ENCODE measurements around the gene PWP2. TPM values are rescaled to one million over a fixed set of nuclear protein-coding genes. Genes with fewer than 3 reads are reported as not detected.

PWP2 gene
- total RNA-seq, 1 donor from 2014 or later: 22.1 TPM

DNA sequence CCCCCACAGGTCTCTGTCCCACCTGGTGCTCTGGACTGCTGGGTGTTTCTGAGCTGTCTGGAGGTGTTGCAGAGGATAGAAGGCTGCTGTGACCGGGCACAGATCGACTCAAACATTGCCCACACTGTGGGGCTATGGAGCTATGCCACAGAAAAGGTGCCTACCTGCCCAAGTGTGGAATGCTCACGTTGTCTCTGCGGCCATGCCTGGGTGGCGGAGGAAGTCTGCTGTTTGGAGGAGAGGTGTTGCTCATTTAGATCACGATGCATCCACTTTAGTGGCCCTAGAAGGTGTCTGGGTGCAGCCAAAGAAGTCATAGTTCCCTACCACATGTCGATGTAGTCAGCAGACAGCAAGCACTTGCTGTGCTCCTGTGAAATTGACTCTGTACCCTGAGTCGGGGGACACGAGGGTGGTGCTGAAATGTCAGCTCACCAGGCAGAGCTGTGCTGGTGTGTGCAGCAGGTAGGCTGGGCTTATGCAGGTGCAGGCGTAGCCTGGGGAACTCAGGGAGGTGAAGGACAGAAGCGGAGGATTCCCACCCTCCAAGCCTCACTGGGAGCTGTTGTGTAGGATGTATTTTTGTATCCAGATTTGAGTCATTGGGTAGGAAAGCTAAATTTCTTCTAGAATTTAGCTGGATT is 32.8 kb upstream of the PWP2 start:
- TF ChIP-seq CTCF (IDR thresholded peaks at IDR 0.05; ENCODE audit: partially characterized antibody, unreplicated experiment): no peak
- Mint-ChIP-seq H3K9me3 (ENCODE audit: unreplicated experiment) (no peaks in the 10 kb centered on the region), H3K27ac (ENCODE audit: unreplicated experiment) (no peak overlapping the region), H3K27me3 (ENCODE audit: unreplicated experiment) (peaks cover 4% of the 10 kb centered on the region), H3K4me3 (ENCODE audit: unreplicated experiment) (no peak overlapping the region), H3K4me1 (ENCODE audit: low read depth, unreplicated experiment) (no peaks in the 10 kb centered on the region), H3K36me3 (ENCODE audit: unreplicated experiment) (peaks cover 7% of the 10 kb centered on the region)
- DNase-seq: no peak

GRCh38 chr21:44076316-44076715 is 30.9 kb upstream of the PWP2 start:
- Mint-ChIP-seq H3K4me3 (ENCODE audit: unreplicated experiment) (no peak overlapping the region), H3K27me3 (ENCODE audit: unreplicated experiment) (peaks cover 4% of the 10 kb centered on the region), H3K4me1 (ENCODE audit: low read depth, unreplicated experiment) (no peaks in the 10 kb centered on the region), H3K36me3 (ENCODE audit: unreplicated experiment) (peaks cover 7% of the 10 kb centered on the region), H3K27ac (ENCODE audit: unreplicated experiment) (no peak overlapping the region), H3K9me3 (ENCODE audit: unreplicated experiment) (no peaks in the 10 kb centered on the region)
- no peak for DNase-seq
- no peak for TF ChIP-seq CTCF (IDR thresholded peaks at IDR 0.05; ENCODE audit: partially characterized antibody, unreplicated experiment)

- TF ChIP-seq CTCF (IDR thresholded peaks at IDR 0.05; ENCODE audit: partially characterized antibody, unreplicated experiment): no peak
- Mint-ChIP-seq H3K36me3 (ENCODE audit: unreplicated experiment) (peaks cover 7% of the 10 kb centered on the region), H3K27ac (ENCODE audit: unreplicated experiment) (no peak overlapping the region), H3K4me1 (ENCODE audit: low read depth, unreplicated experiment) (no peaks in the 10 kb centered on the region), H3K9me3 (ENCODE audit: unreplicated experiment) (no peaks in the 10 kb centered on the region), H3K4me3 (ENCODE audit: unreplicated experiment) (no peak overlapping the region), H3K27me3 (ENCODE audit: unreplicated experiment) (peaks cover 4% of the 10 kb centered on the region)
- DNase-seq: no peak
Observed at GRCh38 chr21:44078411-44078981, 28.7 kb upstream of the PWP2 start.

DNA sequence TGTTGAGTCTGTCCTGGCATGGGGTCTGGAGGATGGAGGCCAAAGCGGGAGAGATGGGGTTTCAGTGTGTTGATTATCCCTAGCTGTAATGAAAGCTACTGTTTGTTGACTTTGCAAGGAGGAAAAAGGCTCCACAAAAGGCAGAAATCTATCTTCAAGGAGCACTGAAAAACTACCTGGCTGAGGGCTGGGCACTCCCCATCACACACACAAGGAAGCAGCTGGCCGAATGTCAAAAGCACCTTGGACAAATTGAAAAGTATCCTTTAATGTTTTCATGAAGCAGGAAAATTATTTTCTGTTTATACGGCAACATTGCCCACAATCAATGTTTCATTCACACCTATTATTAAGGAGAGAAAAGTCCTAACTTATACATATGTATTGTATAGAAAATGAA is 27.8 kb upstream of the PWP2 start:
- Mint-ChIP-seq H3K27ac (ENCODE audit: unreplicated experiment) (no peak overlapping the region), H3K27me3 (ENCODE audit: unreplicated experiment) (no peaks in the 10 kb centered on the region), H3K36me3 (ENCODE audit: unreplicated experiment) (peaks cover 7% of the 10 kb centered on the region), H3K4me3 (ENCODE audit: unreplicated experiment) (no peak overlapping the region), H3K9me3 (ENCODE audit: unreplicated experiment) (no peaks in the 10 kb centered on the region), H3K4me1 (ENCODE audit: low read depth, unreplicated experiment) (no peaks in the 10 kb centered on the region)
- DNase-seq: no peak
- TF ChIP-seq CTCF (IDR thresholded peaks at IDR 0.05; ENCODE audit: partially characterized antibody, unreplicated experiment): no peak

DNA sequence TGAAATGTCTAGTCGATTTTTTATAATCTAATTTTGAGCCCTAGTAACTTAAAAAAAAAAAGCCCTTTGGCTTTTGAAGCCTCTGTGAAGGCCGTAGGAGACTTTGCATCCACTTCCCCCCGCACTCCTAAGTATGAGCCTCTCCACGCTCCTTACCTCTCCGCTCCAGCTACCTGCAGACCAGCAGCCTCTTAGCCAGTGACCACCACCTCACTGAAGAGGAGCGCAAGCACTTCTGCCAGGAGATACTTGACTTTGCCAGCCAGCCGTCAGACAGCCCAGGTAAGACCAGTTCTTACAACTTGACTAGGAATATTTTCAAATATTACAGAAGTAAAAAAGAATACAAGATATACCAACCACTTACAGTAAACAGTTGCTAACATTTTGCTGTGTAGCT is 27.4 kb upstream of the PWP2 start:
- no peak for TF ChIP-seq CTCF (IDR thresholded peaks at IDR 0.05; ENCODE audit: partially characterized antibody, unreplicated experiment)
- no peaks in the 10 kb centered on the region for H3K4me1 Mint-ChIP-seq (ENCODE audit: low read depth, unreplicated experiment)
- no peak overlapping the region for H3K27ac Mint-ChIP-seq (ENCODE audit: unreplicated experiment)
- H3K27me3 Mint-ChIP-seq (ENCODE audit: unreplicated experiment): no peaks in the 10 kb centered on the region
- H3K9me3 Mint-ChIP-seq (ENCODE audit: unreplicated experiment): no peaks in the 10 kb centered on the region
- H3K36me3 Mint-ChIP-seq (ENCODE audit: unreplicated experiment): peaks cover 7% of the 10 kb centered on the region
- no peak for DNase-seq
- no peak overlapping the region for H3K4me3 Mint-ChIP-seq (ENCODE audit: unreplicated experiment)

All from glutamatergic neuron (in vitro differentiated cells).